GM23338 (cell line): Measurements from ENCODE around the gene ARF1. TPM values are rescaled to one million over a fixed set of nuclear protein-coding genes. Genes with fewer than 3 reads are reported as not detected.

Experiments used
- ATAC-seq: fragments of 200-7000 bp; cut with Tn5 transposase; 3 replicates; pipeline ENCODE4 v1.9.1; 2020
- DNase-seq: peaks from one replicate; pipeline ENCODE4 v3.0.0-alpha.2; 2015; ENCODE audit warnings: low spot score
- H2AFZ ChIP-seq: fragments of 200-600 bp; sonication (generic); 2 replicates; pipeline ENCODE4 v1.8.0; 2016; ENCODE audit warnings: antibody characterized with exemption, mild to moderate bottlenecking, moderate library complexity
- H3F3A ChIP-seq: fragments of 200-600 bp; sonication (generic); replicated peaks from 2 replicates; pipeline ENCODE4 v1.8.0; 2017; ENCODE audit warnings: antibody characterized with exemption, mixed run types, low read depth
- H3K27ac ChIP-seq: fragments of 200-600 bp; sonication (generic); 2 replicates; pipeline ENCODE4 v1.6.1; 2016; ENCODE audit warnings: low read depth
- H3K27me3 ChIP-seq: fragments of 200-600 bp; sonication (generic); 2 replicates; pipeline ENCODE4 v1.8.0; 2016; ENCODE audit warnings: mild to moderate bottlenecking, mixed run types, moderate library complexity; ENCODE audit not compliant: insufficient read depth
- H3K36me3 ChIP-seq: fragments of 200-600 bp; sonication (generic); 2 replicates; pipeline ENCODE4 v1.8.0; 2016; ENCODE audit warnings: mild to moderate bottlenecking; ENCODE audit not compliant: insufficient read depth
- H3K4me1 ChIP-seq: fragments of 200-600 bp; sonication (generic); 2 replicates; pipeline ENCODE4 v1.8.0; 2016; ENCODE audit warnings: mild to moderate bottlenecking, moderate library complexity; ENCODE audit not compliant: insufficient read depth
- H3K4me2 ChIP-seq: fragments of 200-600 bp; sonication (generic); 2 replicates; pipeline ENCODE4 v1.7.1; 2017; ENCODE audit warnings: mixed run types
- H3K4me3 ChIP-seq: fragments of 200-600 bp; sonication (generic); 2 replicates; pipeline ENCODE4 v1.6.1; 2016; ENCODE audit warnings: mixed run types
- H3K79me2 ChIP-seq: fragments of 200-600 bp; sonication (generic); replicated peaks from 2 replicates; pipeline ENCODE4 v1.8.0; 2017; ENCODE audit warnings: mild to moderate bottlenecking; ENCODE audit not compliant: insufficient read depth
- H3K9me2 ChIP-seq: fragments of 200-600 bp; sonication (generic); 2 replicates; pipeline ENCODE4 v1.8.0; 2017; ENCODE audit not compliant: insufficient read depth
- H4K20me1 ChIP-seq: fragments of 200-600 bp; sonication (generic); replicated peaks from 2 replicates; pipeline ENCODE4 v1.8.0; 2017; ENCODE audit warnings: mild to moderate bottlenecking; ENCODE audit not compliant: insufficient read depth
- H3K27ac Mint-ChIP-seq: 2 replicates; pipeline ENCODE4 v1.8.0; 2020; ENCODE audit warnings: inconsistent platforms, mild to moderate bottlenecking, moderate library complexity, mixed read lengths
- H3K27me3 Mint-ChIP-seq: 3 replicates; pipeline ENCODE4 v1.8.0; 2022; ENCODE audit warnings: low read depth, mild to moderate bottlenecking, moderate library complexity, mixed read lengths, inconsistent platforms; ENCODE audit not compliant: insufficient read depth, poor library complexity
- H3K36me3 Mint-ChIP-seq: 3 replicates; pipeline ENCODE4 v1.8.0; 2021; ENCODE audit warnings: low read depth, mild to moderate bottlenecking, inconsistent platforms, moderate library complexity, mixed read lengths
- H3K4me1 Mint-ChIP-seq: 3 replicates; pipeline ENCODE4 v1.8.0; 2020; ENCODE audit warnings: mild to moderate bottlenecking, inconsistent platforms, mixed read lengths
- H3K4me3 Mint-ChIP-seq: 3 replicates; pipeline ENCODE4 v1.8.0; 2021; ENCODE audit warnings: moderate library complexity, mild to moderate bottlenecking, inconsistent platforms, mixed read lengths
- H3K9me3 Mint-ChIP-seq: 3 replicates; pipeline ENCODE4 v1.8.0; 2020; ENCODE audit warnings: moderate library complexity, mild to moderate bottlenecking, inconsistent platforms, mixed read lengths
- CREB1 ChIP-seq: fragments of 250-450 bp; sonication (Bioruptor Pico); IDR thresholded peaks from 2 replicates; pipeline ENCODE4 v1.5.0; 2020; ENCODE audit warnings: low read depth, mild to moderate bottlenecking, moderate library complexity
- CTCF ChIP-seq, 2 experiments: fragments of 200-600 bp in 1 of 2; sonication (generic) in 1 of 2; conservative IDR thresholded peaks; 2 replicates each; pipeline versions ENCODE4 v1.5.1 to v1.6.1; 2016 to 2017; ENCODE audit warnings: antibody characterized with exemption in 2 of 2, low read depth in 2 of 2, mild to moderate bottlenecking in 2 of 2, moderate library complexity in 1 of 2
- ETS1 ChIP-seq: IDR thresholded peaks from 2 replicates; pipeline ENCODE4 v1.6.1; 2016; ENCODE audit warnings: antibody characterized with exemption
- EZH2 ChIP-seq: fragments of 200-600 bp; sonication (generic); IDR thresholded peaks from one replicate; pipeline ENCODE4 v1.8.0; 2017; ENCODE audit warnings: antibody characterized with exemption, mild to moderate bottlenecking, low read depth; ENCODE audit not compliant: unreplicated experiment
- EZH2phosphoT487 ChIP-seq: fragments of 200-600 bp; sonication (generic); IDR thresholded peaks from one replicate; pipeline ENCODE4 v1.8.1; 2018; ENCODE audit warnings: antibody characterized with exemption; ENCODE audit not compliant: unreplicated experiment
- JUNB ChIP-seq: IDR thresholded peaks from one replicate; pipeline ENCODE4 v1.6.1; 2016; ENCODE audit warnings: antibody characterized with exemption; ENCODE audit not compliant: unreplicated experiment
- NANOG ChIP-seq: IDR thresholded peaks from 2 replicates; pipeline ENCODE4 v1.6.1; 2016; ENCODE audit warnings: antibody characterized with exemption, borderline replicate concordance
- POLR2AphosphoS5 ChIP-seq: IDR thresholded peaks from 2 replicates; pipeline ENCODE4 v1.6.1; 2016; ENCODE audit warnings: antibody characterized with exemption, low read depth
- REST ChIP-seq: IDR thresholded peaks from one replicate; pipeline ENCODE4 v1.6.1; 2018; ENCODE audit warnings: antibody characterized with exemption; ENCODE audit not compliant: unreplicated experiment
- STAT1 ChIP-seq: IDR thresholded peaks from one replicate; pipeline ENCODE4 v1.6.1; 2016; ENCODE audit warnings: antibody characterized with exemption; ENCODE audit not compliant: unreplicated experiment
- ZNF114 ChIP-seq: fragments of 250-450 bp; sonication (Bioruptor Pico); IDR thresholded peaks from 2 replicates; pipeline ENCODE4 v1.5.0; 2020; ENCODE audit warnings: mild to moderate bottlenecking, moderate library complexity
- ZNF331 ChIP-seq: fragments of 250-450 bp; sonication (Bioruptor Pico); IDR thresholded peaks from 2 replicates; pipeline ENCODE4 v1.5.0; 2020; ENCODE audit warnings: low read depth, mild to moderate bottlenecking, moderate library complexity
- ZNF462 ChIP-seq: fragments of 250-450 bp; sonication (Bioruptor Pico); IDR thresholded peaks from 2 replicates; pipeline ENCODE4 v1.5.0; 2020; ENCODE audit warnings: mild to moderate bottlenecking, moderate library complexity
- polyA plus RNA-seq: library from polyadenylated mRNA; unstranded; fragments of >200 nt; fragmentation: Nextera tagmentation; extraction: Ambion mirVana; gene quantifications from 2 replicates; pipeline ENCODE4 v1.2.1, GENCODE V29; 2016
- total RNA-seq: library from RNA; depleted of rRNA; stranded (reverse); fragments of >200 nt; shearing (Covaris generic); gene quantifications from 2 replicates; pipeline ENCODE4 v1.2.3, GENCODE V29; 2014

The ARF1 gene
- total and polyA plus RNA-seq, 2 experiments from 2014 or later, result 210 to 306 TPM

- Mint-ChIP-seq H3K9me3 (no peaks in the 10 kb centered on the region; the same call in 1 of the 3 replicates), H3K4me3 (no peak overlapping the region; the same call in 2 of the 3 replicates), H3K27me3 (peaks cover 28% of the 10 kb centered on the region), H3K36me3 (peaks cover 12% of the 10 kb centered on the region), H3K4me1 (peaks cover 20% of the 10 kb centered on the region), H3K27ac (no peak overlapping the region)
- no peak overlapping the region for H2AFZ ChIP-seq
- DNase-seq (no peak), ATAC-seq (no peak)
- peaks cover 7% of the 10 kb centered on the region; the same call in 1 of the 2 replicates for H3K4me1 ChIP-seq
- H3K79me2 ChIP-seq, result peaks cover 8% of the 10 kb centered on the region
- H3K27me3 ChIP-seq, result peaks cover 10% of the 10 kb centered on the region; the same call in 1 of the 2 replicates
- no peaks in the 10 kb centered on the region for H3K9me2 ChIP-seq
- H4K20me1 ChIP-seq, result no peaks in the 10 kb centered on the region; the same call in 1 of the 2 replicates
- TF ChIP-seq ZNF462, result no peak
- TF ChIP-seq ZNF114 (CRISPR knock-in tag), result no peak
- TF ChIP-seq CTCF (conservative IDR thresholded peaks at IDR 0.05; ENCODE audit: low read depth in 2 of 2), result no peak
- no peak for TF ChIP-seq CREB1
- no peak for TF ChIP-seq JUNB
- TF ChIP-seq EZH2phosphoT487, result no peak
- TF ChIP-seq ZNF331, result no peak
- no peak for TF ChIP-seq ETS1
- no peak for TF ChIP-seq NANOG
- no peak for TF ChIP-seq STAT1
- TF ChIP-seq EZH2, result no peak
- no peak for TF ChIP-seq REST
- no peak for TF ChIP-seq POLR2AphosphoS5
- H3K36me3 ChIP-seq, result no peaks in the 10 kb centered on the region
- H3K4me2 ChIP-seq, result no peak overlapping the region
- H3K27ac ChIP-seq, result no peak overlapping the region
- 0 out of 2 replicates have a peak, but pooled peaks cover 2% of the 10 kb centered on the region for H3F3A ChIP-seq
- H3K4me3 ChIP-seq, result no peak overlapping the region
Measured at GRCh38 chr1:228105996-228106799, 23.7 kb downstream of the ARF1 start.
